ENCODE measurements around the gene ZNF407.

ZNF407 gene

GRCh38 chr18:74669136-74669798 lies 71.6 kb downstream of the ZNF407 start:
- no peak for DNase-seq (ENCODE audit: low read depth)

DNA sequence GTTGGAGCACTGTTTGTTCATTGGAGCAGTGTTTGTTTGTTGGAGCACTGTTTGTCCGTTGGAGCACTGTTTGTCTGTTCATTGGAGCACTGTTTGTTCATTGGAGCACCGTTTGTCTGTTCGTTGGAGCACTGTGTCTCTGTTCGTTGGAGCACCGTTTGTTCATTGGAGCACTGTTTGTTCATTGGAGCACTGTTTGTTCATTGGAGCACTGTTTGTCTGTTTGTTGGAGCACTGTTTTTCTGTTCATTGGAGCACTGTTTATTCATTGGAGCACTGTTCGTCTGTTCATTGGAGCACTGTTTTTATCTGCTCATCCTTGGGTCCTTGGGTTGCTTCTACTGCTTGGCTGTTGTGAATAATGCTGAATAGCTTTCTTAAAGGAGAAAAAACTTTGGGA lies 74.7 kb downstream of the ZNF407 start:
- no peak for DNase-seq (ENCODE audit: low read depth)

DNA sequence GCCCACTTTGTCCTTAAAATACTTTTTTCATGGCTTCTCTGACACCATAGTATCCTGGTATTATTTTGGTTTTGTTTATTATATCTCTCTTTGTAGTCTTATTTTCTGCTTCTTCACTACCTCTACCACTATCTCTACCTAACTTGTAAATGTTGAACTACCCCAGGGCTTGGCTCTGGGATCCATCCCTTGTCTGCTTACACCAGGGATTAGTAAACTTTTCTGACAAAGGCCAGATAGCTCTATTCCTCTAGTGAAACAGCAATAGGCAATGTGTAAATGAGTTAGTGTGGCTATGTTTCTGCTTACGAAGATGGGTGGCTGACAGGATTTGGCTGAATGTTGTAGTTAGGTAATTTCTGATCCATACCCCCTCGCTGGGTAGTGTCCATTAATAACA lies 76.8 kb downstream of the ZNF407 start:
- no peak for DNase-seq (ENCODE audit: low read depth)

DNA sequence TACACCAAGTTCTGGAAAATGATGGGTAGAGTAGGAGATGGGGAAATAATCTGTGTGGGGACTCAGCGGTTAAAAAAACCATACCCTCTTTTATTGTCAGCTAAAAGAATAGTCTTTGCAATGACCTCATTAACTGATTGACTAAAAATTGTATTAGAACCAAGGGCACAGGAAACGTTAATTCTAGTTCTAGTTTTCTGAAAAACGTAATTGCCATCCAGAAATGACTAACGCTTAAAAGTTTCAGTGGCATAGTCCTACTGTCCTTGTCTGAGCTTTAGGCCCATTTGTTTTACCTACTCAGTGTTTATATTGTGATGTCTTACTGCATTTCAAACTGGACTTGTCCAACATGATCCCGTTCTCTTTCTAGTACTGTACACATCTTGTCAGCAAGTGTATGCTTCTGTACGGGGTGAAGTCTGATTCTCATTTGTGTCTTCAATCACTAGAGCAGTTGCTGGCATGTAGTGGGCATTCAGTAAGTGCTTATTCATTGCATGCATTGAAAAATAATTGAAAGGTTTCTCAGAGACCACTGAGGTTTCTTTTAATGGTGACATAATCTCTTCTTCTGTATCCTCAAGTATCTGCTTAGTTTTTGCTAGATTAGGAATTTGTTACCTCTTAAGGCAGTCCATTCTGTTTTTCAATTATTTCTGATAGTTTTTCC lies 81.5 kb downstream of the ZNF407 start:
- no peak for DNase-seq (ENCODE audit: low read depth)

GRCh38 chr18:74679679-74680076 lies 82.0 kb downstream of the ZNF407 start:
- DNase-seq (ENCODE audit: low read depth), result no peak

- DNase-seq (ENCODE audit: low read depth), result no peak
Measured at GRCh38 chr18:74682141-74682990, 84.7 kb downstream of the ZNF407 start.

- DNase-seq (ENCODE audit: low read depth), result no peak
Measured at GRCh38 chr18:74682991-74683297, 85.3 kb downstream of the ZNF407 start.

- no peak for DNase-seq (ENCODE audit: low read depth)
Measured at GRCh38 chr18:74683573-74683972, 85.9 kb downstream of the ZNF407 start.

GRCh38 chr18:74689251-74689650 lies 91.6 kb downstream of the ZNF407 start:
- no peak for DNase-seq (ENCODE audit: low read depth)

DNA sequence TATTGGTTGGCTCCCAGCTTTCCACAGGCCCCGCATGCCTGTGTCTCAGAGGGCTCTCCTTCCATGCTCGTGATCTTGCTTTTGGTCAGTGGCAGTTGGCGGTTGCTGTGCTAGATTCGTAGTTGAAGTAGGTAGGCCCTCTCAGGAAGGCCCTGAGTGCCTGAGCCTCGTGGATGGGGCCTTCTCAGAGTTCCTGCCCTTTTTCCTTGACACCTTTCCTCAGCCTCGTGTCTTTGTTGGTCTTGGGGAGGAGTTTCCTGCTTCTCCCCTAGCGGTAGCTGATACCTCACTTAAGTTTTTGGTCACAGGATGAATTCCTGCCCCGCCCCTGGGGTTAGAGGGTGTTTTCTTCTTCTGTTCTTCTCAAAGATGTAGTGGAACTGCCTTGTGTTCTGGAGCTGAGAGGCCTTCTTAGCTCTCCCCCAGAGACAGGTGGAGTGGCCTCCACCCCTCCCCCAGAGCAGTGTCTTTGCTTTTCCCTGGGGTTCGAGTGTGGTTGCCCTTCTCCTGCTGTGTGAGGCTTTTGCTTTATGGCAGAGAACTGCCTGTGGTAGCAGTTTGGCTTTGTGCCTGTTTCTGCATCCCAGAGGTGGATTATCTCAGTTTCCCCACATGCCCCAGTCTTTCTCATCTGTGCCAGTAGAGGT lies 94.8 kb downstream of the ZNF407 start:
- DNase-seq (ENCODE audit: low read depth), result no peak

DNA sequence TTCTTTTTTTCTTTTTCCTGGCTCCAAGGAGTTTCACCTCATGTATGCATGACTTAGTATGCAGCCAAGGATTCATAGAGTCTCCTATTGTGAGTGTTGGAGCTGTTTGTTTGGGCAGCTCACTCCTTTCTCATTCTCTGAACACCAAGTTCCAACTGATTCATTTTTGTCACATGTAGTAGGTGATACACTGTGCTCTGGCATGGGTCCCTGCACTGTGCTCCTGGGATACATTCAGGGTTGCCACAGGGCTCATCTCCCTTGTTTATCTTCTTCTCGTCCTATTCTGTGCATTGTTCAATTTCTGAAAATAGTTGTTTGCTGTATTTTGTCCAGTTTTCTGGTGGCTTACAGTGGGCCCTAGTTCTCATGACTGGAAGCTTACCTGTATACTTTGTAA lies 96.8 kb downstream of the ZNF407 start:
- no peak for DNase-seq (ENCODE audit: low read depth)

DNA sequence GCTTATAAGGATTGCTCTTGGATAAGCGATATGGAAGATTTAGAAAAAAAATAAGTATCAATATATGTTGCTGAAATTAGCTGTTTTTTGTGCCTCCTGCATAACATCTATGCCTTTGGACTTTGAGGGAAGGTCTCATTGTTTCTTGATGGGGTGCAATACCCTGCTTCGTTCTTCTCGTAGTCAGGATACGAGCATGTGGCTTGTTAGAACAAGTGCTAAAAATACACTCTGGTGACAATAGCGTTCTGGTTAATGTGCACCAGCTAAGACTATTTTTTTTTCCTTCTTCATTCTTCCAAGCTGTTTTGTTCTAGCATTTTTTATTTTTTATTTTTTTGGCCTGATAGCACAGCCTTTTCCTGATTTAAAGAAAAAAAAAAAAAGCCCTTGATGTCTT lies 97.5 kb downstream of the ZNF407 start:
- DNase-seq (ENCODE audit: low read depth), result no peak

DNA sequence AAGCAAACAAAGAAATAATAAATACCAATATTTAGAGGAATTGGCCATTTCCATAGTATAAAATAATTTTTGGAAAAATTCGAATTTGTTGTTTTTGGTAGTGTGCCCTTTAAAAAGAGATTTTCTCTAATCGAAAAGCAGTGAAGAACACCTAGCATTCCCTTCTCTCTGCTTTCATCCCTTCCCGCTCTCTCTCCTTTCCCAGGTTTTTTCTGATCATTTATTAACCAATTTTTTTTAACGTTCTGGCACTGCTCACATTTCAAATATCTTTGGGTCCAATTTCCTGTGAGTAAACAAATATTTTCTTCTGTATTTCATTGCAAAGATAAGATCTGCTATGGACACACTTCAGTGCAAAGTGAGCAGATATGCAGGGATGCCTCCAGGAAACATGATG lies 101.2 kb downstream of the ZNF407 start:
- no peak for DNase-seq (ENCODE audit: low read depth)

- DNase-seq (ENCODE audit: low read depth), result no peak
Measured at GRCh38 chr18:74699455-74699854, 101.8 kb downstream of the ZNF407 start.

- no peak for DNase-seq (ENCODE audit: low read depth)
Measured at GRCh38 chr18:74702950-74703349, 105.3 kb downstream of the ZNF407 start.

DNA sequence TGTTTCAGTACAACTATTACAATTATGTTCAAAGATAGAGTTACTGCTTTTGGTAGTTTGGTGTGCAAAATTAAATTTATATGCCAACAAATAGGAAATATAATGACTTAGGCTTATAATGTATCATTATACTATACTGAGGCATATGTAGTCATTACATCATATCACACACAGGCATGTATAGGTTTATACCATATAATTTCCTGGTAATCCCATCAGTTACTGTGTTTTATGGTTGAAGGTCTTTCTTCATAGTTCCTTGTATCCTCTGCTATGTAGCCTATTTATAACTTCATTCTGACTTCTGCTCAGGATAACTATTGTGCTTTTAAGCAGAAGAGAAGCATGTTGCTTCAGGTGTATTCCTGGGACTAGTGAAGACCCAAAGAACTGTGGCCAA lies 110.5 kb downstream of the ZNF407 start:
- no peak for DNase-seq (ENCODE audit: low read depth)

DNA sequence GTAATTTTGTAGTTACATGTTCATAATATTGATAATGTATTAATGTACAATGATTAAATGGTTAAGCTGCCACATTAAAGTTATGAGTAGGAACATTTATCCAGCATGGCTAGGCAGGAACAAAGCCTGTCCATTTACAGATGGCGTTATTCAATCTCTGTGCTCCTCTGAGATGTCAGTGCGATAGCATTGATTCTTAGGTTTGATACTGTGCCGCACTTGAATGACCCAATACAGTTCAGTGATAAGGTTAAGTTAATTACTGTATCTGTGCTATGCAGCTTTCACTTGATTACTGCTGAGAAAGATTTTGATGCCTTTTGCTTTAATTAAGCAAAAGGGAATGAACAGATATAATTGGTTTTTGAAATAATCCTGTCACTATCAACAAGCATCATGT lies 111.8 kb downstream of the ZNF407 start:
- DNase-seq (ENCODE audit: low read depth), result no peak

GRCh38 chr18:74714120-74714519 lies 116.5 kb downstream of the ZNF407 start:
- DNase-seq (ENCODE audit: low read depth), result no peak

DNA sequence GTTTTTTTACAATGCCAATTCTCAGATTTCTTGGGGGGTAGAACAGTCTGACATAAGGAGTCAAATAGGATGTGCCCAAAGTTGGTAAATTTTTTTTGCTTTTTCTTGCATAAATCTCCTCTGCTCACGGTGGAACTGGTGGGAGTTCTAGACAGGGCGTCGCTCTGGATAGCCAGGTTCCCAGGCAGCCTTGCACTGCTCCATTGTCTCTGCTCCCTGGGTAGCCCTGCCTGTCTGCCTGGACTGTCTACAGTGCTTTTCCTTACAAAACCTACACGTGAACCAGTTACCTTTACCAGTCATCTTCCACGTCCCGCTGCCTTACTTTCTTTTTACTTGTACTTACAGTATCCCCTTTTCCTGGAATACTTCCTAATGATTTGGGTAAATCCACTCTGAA lies 117.1 kb downstream of the ZNF407 start:
- no peak for DNase-seq (ENCODE audit: low read depth)

- no peak for DNase-seq (ENCODE audit: low read depth)
Measured at GRCh38 chr18:74715306-74715705, 117.6 kb downstream of the ZNF407 start.

- no peak for DNase-seq (ENCODE audit: low read depth)
Measured at GRCh38 chr18:74715865-74716712, 118.4 kb downstream of the ZNF407 start.

- no peak for DNase-seq (ENCODE audit: low read depth)
Measured at GRCh38 chr18:74718312-74718711, 120.6 kb downstream of the ZNF407 start.

Measured in activated T-cell treated with anti-CD3 and anti-CD28 coated beads for 48 hours (primary cell).